Fibroblast of pulmonary artery (primary cell): ENCODE data around the gene INSL3.

Source experiments
- DNase-seq: peaks from one replicate; pipeline ENCODE4 v3.0.0-alpha.2; 2010; ENCODE audit warnings: low read depth
- H3K4me3 ChIP-seq: replicated peaks from 2 replicates; pipeline ENCODE4 v1.5.1; 2011; ENCODE audit warnings: low read depth, mild to moderate bottlenecking, control low read depth, low read length, moderate library complexity
- TF ChIP-seq, protein P1 (sequence below): IDR thresholded peaks from 2 replicates; pipeline ENCODE4 v1.5.1; 2011; ENCODE audit warnings: mild to moderate bottlenecking, control low read depth, low read length, inconsistent platforms; ENCODE audit errors: missing control alignments

The INSL3 gene

DNA sequence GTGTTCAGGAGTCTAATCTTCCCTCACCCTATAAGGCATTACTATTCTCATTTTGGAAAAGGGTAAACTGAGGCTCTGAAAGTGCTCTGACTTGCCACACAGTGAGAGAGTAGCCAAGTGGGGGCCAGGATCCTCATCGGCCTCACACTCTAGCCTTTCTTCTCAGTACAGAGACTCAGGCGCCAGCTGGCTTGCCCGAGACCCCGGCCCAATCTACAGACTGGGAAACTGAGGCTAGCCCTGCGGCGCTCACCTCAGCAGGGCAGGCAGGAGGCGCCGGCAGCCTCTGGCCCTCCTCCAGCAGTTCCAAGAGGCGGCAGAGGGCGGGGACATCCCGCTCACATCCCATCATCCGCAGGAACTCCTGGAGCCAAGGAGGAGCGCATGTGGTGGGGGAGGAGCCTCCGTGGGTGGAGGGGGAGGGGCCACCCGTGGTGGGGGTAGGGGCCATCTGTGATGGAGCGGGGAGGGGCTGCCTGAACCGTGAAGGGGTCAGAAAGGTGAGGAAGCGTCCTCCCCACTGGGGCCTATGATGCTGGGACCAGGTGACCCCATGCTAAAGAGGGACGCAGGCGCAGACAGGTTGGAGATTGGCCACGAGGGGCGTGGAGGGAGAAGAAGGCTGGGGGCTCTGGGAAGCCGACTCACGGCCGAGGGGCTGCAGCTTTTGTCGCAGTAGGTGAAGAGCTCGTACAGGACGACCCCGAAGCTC lies 8.7 kb upstream of the INSL3 start:
- peak; percentile 29 for DNase-seq
- TF ChIP-seq, protein P1, sequence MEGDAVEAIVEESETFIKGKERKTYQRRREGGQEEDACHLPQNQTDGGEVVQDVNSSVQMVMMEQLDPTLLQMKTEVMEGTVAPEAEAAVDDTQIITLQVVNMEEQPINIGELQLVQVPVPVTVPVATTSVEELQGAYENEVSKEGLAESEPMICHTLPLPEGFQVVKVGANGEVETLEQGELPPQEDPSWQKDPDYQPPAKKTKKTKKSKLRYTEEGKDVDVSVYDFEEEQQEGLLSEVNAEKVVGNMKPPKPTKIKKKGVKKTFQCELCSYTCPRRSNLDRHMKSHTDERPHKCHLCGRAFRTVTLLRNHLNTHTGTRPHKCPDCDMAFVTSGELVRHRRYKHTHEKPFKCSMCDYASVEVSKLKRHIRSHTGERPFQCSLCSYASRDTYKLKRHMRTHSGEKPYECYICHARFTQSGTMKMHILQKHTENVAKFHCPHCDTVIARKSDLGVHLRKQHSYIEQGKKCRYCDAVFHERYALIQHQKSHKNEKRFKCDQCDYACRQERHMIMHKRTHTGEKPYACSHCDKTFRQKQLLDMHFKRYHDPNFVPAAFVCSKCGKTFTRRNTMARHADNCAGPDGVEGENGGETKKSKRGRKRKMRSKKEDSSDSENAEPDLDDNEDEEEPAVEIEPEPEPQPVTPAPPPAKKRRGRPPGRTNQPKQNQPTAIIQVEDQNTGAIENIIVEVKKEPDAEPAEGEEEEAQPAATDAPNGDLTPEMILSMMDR = no peak
- peak overlapping the region; percentile 5 for H3K4me3 ChIP-seq

DNA sequence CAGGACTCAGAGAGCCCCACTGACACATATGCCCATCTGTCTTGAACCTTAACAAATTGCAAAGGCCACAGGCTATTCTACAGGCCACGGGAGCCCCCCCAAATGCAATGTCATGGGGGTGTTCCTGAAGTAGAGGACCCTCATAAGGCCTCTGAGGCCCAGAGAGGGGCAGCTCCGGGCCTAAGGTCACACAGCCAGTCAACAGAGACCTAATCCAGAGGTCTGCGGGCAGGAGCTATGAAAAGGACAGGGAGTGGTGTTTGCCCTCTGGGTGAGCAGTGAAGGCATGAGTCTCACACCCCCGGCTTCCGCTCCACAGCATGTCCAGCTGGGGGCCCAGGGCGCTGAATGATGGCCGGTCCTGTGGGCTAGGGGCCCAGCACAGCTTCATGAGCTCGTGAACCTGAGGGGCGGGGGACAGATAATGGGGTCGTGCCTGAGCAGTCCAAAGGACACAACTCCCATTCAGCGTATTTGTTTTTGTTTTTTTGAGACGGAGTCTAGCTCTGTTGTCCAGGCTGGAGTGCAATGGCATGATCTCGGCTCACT lies 5.3 kb upstream of the INSL3 start:
- TF ChIP-seq, protein P1 = no peak
- H3K4me3 ChIP-seq = no peak overlapping the region
- no peak for DNase-seq

GRCh38 chr19:17824339-17824738 lies 3.0 kb upstream of the INSL3 start:
- TF ChIP-seq, protein P1 = no peak
- no peak overlapping the region for H3K4me3 ChIP-seq
- no peak for DNase-seq

- DNase-seq = no peak
- TF ChIP-seq, protein P1 = no peak
- no peak overlapping the region for H3K4me3 ChIP-seq
Measured at GRCh38 chr19:17817668-17818363, 3.5 kb downstream of the INSL3 start.

GRCh38 chr19:17812099-17812498 lies 9.2 kb downstream of the INSL3 start:
- no peak for DNase-seq
- H3K4me3 ChIP-seq = no peak overlapping the region

GRCh38 chr19:17811681-17812080 lies 9.6 kb downstream of the INSL3 start:
- no peak overlapping the region for H3K4me3 ChIP-seq
- no peak for DNase-seq
- TF ChIP-seq, protein P1 = no peak

More at GRCh38 chr19:17812099-17812498, 9.2 kb downstream of the INSL3 start:
- TF ChIP-seq, protein P1 = no peak
